H1 (cell line): ENCODE results near the gene DAPK1. TPM values are rescaled to one million over a fixed set of nuclear protein-coding genes. Genes with fewer than 3 reads are reported as not detected.

ENCODE experiments used
- CTCF ChIA-PET: fragments of 300-600 bp; sonication (Branson Sonifier 250); formaldehyde crosslinking; loops from one replicate; lab custom pipeline; 2021; ENCODE audit not compliant: partially characterized antibody; lab: Charles Lee
- POLR2A ChIA-PET: fragments of 300-600 bp; sonication (Branson Sonifier 250); formaldehyde crosslinking; loops from one replicate; lab custom pipeline; 2021; ENCODE audit warnings: inconsistent platforms; ENCODE audit not compliant: partially characterized antibody; lab: Charles Lee
- DNase-seq, 2 experiments: peaks; one replicate each; pipeline versions ENCODE4 v3.0.0 to v3.0.0-alpha.2; 2010 to 2022; ENCODE audit warnings: low spot score in 2 of 2, low read depth in 1 of 2, mixed read lengths in 1 of 2
- FAIRE-seq: peaks from 2 replicates; lab custom pipeline; 2011; peaks lifted over from hg19 to GRCh38; lab: Jason Lieb, UNC
- H2AFZ ChIP-seq: 2 replicates; pipeline ENCODE4 v1.8.1; 2012; ENCODE audit warnings: low read length, inconsistent platforms
- H2AK5ac ChIP-seq: 2 replicates; pipeline ENCODE4 v1.6.1; 2013; ENCODE audit warnings: low read depth, low read length
- H2BK120ac ChIP-seq: replicated peaks from 2 replicates; pipeline ENCODE3; 2013; ENCODE audit warnings: low read depth, low read length, inconsistent platforms
- H2BK12ac ChIP-seq: 2 replicates; pipeline ENCODE4 v1.6.1; 2013; ENCODE audit warnings: low read depth, low read length
- H2BK15ac ChIP-seq: 2 replicates; pipeline ENCODE4 v1.6.1; 2013; ENCODE audit warnings: low read length
- H2BK20ac ChIP-seq: 2 replicates; pipeline ENCODE4 v1.6.1; 2013; ENCODE audit warnings: low read length
- H2BK5ac ChIP-seq: 2 replicates; pipeline ENCODE4 v1.6.1; 2013; ENCODE audit warnings: low read depth, low read length
- H3K14ac ChIP-seq: 2 replicates; pipeline ENCODE4 v1.6.1; 2013; ENCODE audit warnings: inconsistent platforms; ENCODE audit not compliant: insufficient read length
- H3K18ac ChIP-seq: 2 replicates; pipeline ENCODE4 v1.6.1; 2013; ENCODE audit warnings: low read length; ENCODE audit errors: extremely low read depth
- H3K23ac ChIP-seq: 2 replicates; pipeline ENCODE4 v1.6.1; 2013; ENCODE audit warnings: inconsistent platforms; ENCODE audit not compliant: insufficient read length
- H3K23me2 ChIP-seq: 2 replicates; pipeline ENCODE4 v1.6.1; 2013; ENCODE audit warnings: low read depth, low read length
- H3K27ac ChIP-seq: 2 replicates; pipeline ENCODE4 v1.6.1; 2011; ENCODE audit warnings: low read depth, low read length, inconsistent platforms
- H3K27me3 ChIP-seq, 4 experiments: replicated peaks in 1 of 4; 1 replicate in 1 of 4; 2 replicates in 3 of 4; pipeline versions ENCODE4 v1.6.1 to v1.8.1; 2011 to 2013; ENCODE audit warnings: low read length in 3 of 4, mild to moderate bottlenecking in 3 of 4, inconsistent platforms in 2 of 4, mixed read lengths in 2 of 4, moderate library complexity in 1 of 4; ENCODE audit not compliant: control insufficient read depth in 3 of 4, insufficient read depth in 3 of 4; ENCODE audit errors: extremely low read depth in 1 of 4
- H3K36me3 ChIP-seq, 4 experiments: 2 replicates each; pipeline versions ENCODE4 v1.6.1 to v1.8.1; 2011 to 2013; ENCODE audit warnings: mild to moderate bottlenecking in 4 of 4, low read length in 3 of 4, moderate library complexity in 2 of 4, control low read depth in 1 of 4, inconsistent platforms in 1 of 4; ENCODE audit not compliant: insufficient read depth in 4 of 4, control insufficient read depth in 2 of 4
- H3K4ac ChIP-seq: replicated peaks from 2 replicates; pipeline ENCODE3; 2013; ENCODE audit warnings: low read length, low read depth, mixed read lengths, inconsistent platforms; ENCODE audit not compliant: insufficient read length
- H3K4me1 ChIP-seq, 4 experiments: replicated peaks in 1 of 4; 1 replicate in 1 of 4; 2 replicates in 3 of 4; pipeline versions ENCODE4 v1.6.1 to v1.8.1; 2011 to 2013; ENCODE audit warnings: low read length in 3 of 4, inconsistent platforms in 2 of 4, mixed read lengths in 1 of 4; ENCODE audit not compliant: insufficient read depth in 4 of 4, control insufficient read depth in 3 of 4
- H3K4me2 ChIP-seq, 2 experiments: 2 replicates each; pipeline versions ENCODE4 v1.6.1 to v1.8.1; 2011 to 2013; ENCODE audit warnings: low read depth in 2 of 2, low read length in 2 of 2, control low read depth in 1 of 2, inconsistent platforms in 1 of 2, mild to moderate bottlenecking in 1 of 2; ENCODE audit not compliant: insufficient read depth in 1 of 2
- H3K4me3 ChIP-seq, 4 experiments: fragments of 200-600, 300-600 bp in 1 of 4; sonication (generic), shearing (Covaris generic), sonication (Bioruptor Twin) in 1 of 4; 2 replicates each; pipeline versions ENCODE4 v1.5.1 to v1.8.1; 2011 to 2016; ENCODE audit warnings: low read length in 4 of 4, low read depth in 3 of 4, control low read depth in 2 of 4, inconsistent platforms in 2 of 4, mild to moderate bottlenecking in 2 of 4, mixed read lengths in 1 of 4, moderate library complexity in 1 of 4; ENCODE audit not compliant: insufficient read depth in 2 of 4; ENCODE audit errors: extremely low read depth in 1 of 4
- H3K56ac ChIP-seq: replicated peaks from 2 replicates; pipeline ENCODE3; 2013; ENCODE audit warnings: low read depth, mild to moderate bottlenecking, mixed read lengths, low read length, inconsistent platforms; ENCODE audit not compliant: insufficient read length
- H3K79me1 ChIP-seq: 2 replicates; pipeline ENCODE4 v1.6.1; 2013; ENCODE audit warnings: low read depth, low read length, control low read depth
- H3K79me2 ChIP-seq, 2 experiments: 2 replicates each; pipeline versions ENCODE4 v1.6.1 to v1.8.1; 2012 to 2013; ENCODE audit warnings: low read length in 2 of 2, mild to moderate bottlenecking in 2 of 2, inconsistent platforms in 1 of 2; ENCODE audit not compliant: insufficient read depth in 2 of 2, control insufficient read depth in 1 of 2
- H3K9ac ChIP-seq, 4 experiments: replicated peaks in 1 of 4; 1 replicate in 1 of 4; 2 replicates in 3 of 4; pipeline versions ENCODE4 v1.6.1 to v1.8.1; 2011 to 2013; ENCODE audit warnings: low read depth in 3 of 4, low read length in 3 of 4, control low read depth in 2 of 4, mild to moderate bottlenecking in 2 of 4, moderate library complexity in 2 of 4, inconsistent platforms in 1 of 4; ENCODE audit errors: extremely low read depth in 1 of 4
- H3K9me3 ChIP-seq, 2 experiments: 2 replicates each; pipeline versions ENCODE4 v1.6.1 to v1.8.1; 2012 to 2013; ENCODE audit warnings: mild to moderate bottlenecking in 2 of 2, moderate library complexity in 2 of 2, control low read depth in 1 of 2, inconsistent platforms in 1 of 2, low read depth in 1 of 2, low read length in 1 of 2, mixed read lengths in 1 of 2; ENCODE audit not compliant: insufficient read depth in 2 of 2
- H4K20me1 ChIP-seq, 2 experiments: replicated peaks in 1 of 2; 2 replicates each; pipeline versions ENCODE3 to v1.8.1; 2011 to 2013; ENCODE audit warnings: inconsistent platforms in 2 of 2, low read length in 2 of 2, mild to moderate bottlenecking in 1 of 2; ENCODE audit not compliant: insufficient read depth in 2 of 2, control insufficient read depth in 1 of 2
- H4K5ac ChIP-seq: 2 replicates; pipeline ENCODE4 v1.6.1; 2013; ENCODE audit warnings: low read length, low read depth, mixed read lengths, inconsistent platforms; ENCODE audit not compliant: insufficient read length
- H4K8ac ChIP-seq: 2 replicates; pipeline ENCODE4 v1.8.0; 2013; ENCODE audit warnings: mild to moderate bottlenecking, moderate library complexity, low read length, inconsistent platforms; ENCODE audit not compliant: insufficient read depth; ENCODE audit errors: extremely low read depth
- H4K91ac ChIP-seq: replicated peaks from 2 replicates; pipeline ENCODE3; 2013; ENCODE audit warnings: low read length, mixed read lengths, inconsistent platforms; ENCODE audit not compliant: insufficient read length
- CBX8 ChIP-seq: fragments of 300-800, 300-1000 bp; sonication (generic); IDR thresholded peaks from 2 replicates; pipeline ENCODE4 v1.7.1; 2016; ENCODE audit warnings: low read depth, low read length, borderline replicate concordance
- TCF12 ChIP-seq: IDR thresholded peaks from 2 replicates; pipeline ENCODE4 v1.6.1; 2011; ENCODE audit warnings: low read depth, mild to moderate bottlenecking, low read length
- WGBS, 2 experiments: shearing (Covaris generic) in 1 of 2; methylation state at CpG; one replicate each; pipeline versions ENCODE4 v1.1.6 to v1.1.7; 2013 to 2015; ENCODE audit warnings: low lambda C conversion rate in 2 of 2, mixed read lengths in 2 of 2, inconsistent platforms in 1 of 2, low coverage in 1 of 2, missing lambda C conversion rate in 1 of 2; ENCODE audit not compliant: insufficient replicate concordance in 2 of 2, insufficient coverage in 1 of 2, insufficient read length in 1 of 2; ENCODE audit errors: extremely low coverage in 1 of 2, missing lambda C conversion rate in 1 of 2; 5-methylcytosine and 5-hydroxymethylcytosine counted together
- polyA plus RNA-seq, 7 experiments: library from polyadenylated mRNA; depleted of rRNA in 3 of 7; stranded (reverse) in 5 of 7; unstranded in 2 of 7; fragments of >200 nt in 5 of 7; fragments of 200-250 nt in 2 of 7; gene quantifications; 1 replicate in 5 of 7; 2 replicates in 1 of 7; 4 replicates in 1 of 7; pipeline versions ENCODE4 v1.2.1 to v1.2.3, GENCODE V29; 2011 to 2013; ENCODE audit warnings: missing spikeins in 2 of 7, mixed read lengths in 2 of 7
- total RNA-seq: library from RNA; stranded (reverse); fragmentation: NEBNext Ultra II Directional; extraction: Animal tissue kit (Norgen Biotek cat#: 25700); gene quantifications from 2 replicates; pipeline ENCODE4 v1.2.1, GENCODE V29; 2021

The DAPK1 gene
- total and polyA plus RNA-seq, 2 of the 8 experiments (the other 6 are each of a cell fraction or from before 2014, with no cell fraction given), result 62.4 to 131 TPM

DNA sequence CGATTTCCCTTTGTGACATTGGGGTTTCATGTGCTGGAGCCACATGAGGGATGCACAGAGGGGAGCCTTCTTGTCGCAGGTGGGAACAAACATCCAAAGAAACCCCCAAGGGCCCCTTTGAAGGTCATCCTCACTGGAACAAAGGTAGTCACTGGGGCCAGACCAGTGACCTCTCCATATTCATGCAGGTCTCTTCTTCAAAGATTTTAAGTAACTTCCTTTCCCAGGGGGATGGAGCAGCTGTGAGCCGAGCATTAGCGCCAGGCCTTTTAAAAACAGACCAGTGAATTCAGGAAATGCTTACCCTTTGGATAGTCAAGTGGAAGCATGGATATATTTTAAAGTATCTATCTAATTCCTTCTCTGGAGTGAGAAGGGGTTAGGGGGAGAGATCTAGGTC is 33.0 kb downstream of the DAPK1 start:
- H3K36me3 ChIP-seq, result no peaks in the 10 kb centered on the region
- no peaks in the 10 kb centered on the region for H3K27me3 ChIP-seq
- no peak overlapping the region for H3K14ac ChIP-seq
- no peaks in the 10 kb centered on the region for H3K9me3 ChIP-seq
- H3K9ac ChIP-seq, result no peak overlapping the region
- H3K18ac ChIP-seq, result no peak overlapping the region
- H2BK15ac ChIP-seq, result no peak overlapping the region
- H2BK20ac ChIP-seq, result no peak overlapping the region
- ChIA-PET POLR2A (interaction anchor here (1.3 to 1.9 kb wide), 2 partner anchors 8 to 10 kb away, joined by 4 to 6 read pairs; no protein-coding TSS in a partner anchor), CTCF (interaction anchor here (1.6 kb wide), 2 partner anchors 9 to 15 kb away, joined by 3 to 4 read pairs; no protein-coding TSS in a partner anchor)
- H4K20me1 ChIP-seq, result peaks cover 10 to 18% of the 10 kb centered on the region in 2 experiments
- no peak overlapping the region for H4K5ac ChIP-seq
- peaks cover 8 to 19% (median 14%) of the 10 kb centered on the region in 4 experiments; a peak in 6 of 7 replicates for H3K4me1 ChIP-seq
- H2AFZ ChIP-seq, result no peak overlapping the region
- H3K23me2 ChIP-seq, result no peaks in the 10 kb centered on the region
- peak overlapping the region in 1 of 4 experiments; percentile 0; a peak in 1 of 8 replicates for H3K4me3 ChIP-seq
- no peak overlapping the region for H3K23ac ChIP-seq
- H3K27ac ChIP-seq, result no peak overlapping the region
- peak overlapping the region; percentile 20 to 23; a peak in 1 of 4 replicates for H3K4me2 ChIP-seq
- peaks cover 7% of the 10 kb centered on the region for H3K79me1 ChIP-seq
- no peak overlapping the region for H4K8ac ChIP-seq
- H2BK12ac ChIP-seq, result no peak overlapping the region
- no peak overlapping the region for H3K56ac ChIP-seq
- H4K91ac ChIP-seq, result no peak overlapping the region
- no peak overlapping the region for H2BK120ac ChIP-seq
- peaks cover 5 to 83% of the 10 kb centered on the region in 2 experiments; a peak in 3 of 4 replicates for H3K79me2 ChIP-seq
- WGBS, 2 experiments, result 38% methylated on average over 4 of the region's 4 CpGs; no CpG with 5 or more reads in 1 of the 2 experiments
- no peak overlapping the region for H3K4ac ChIP-seq
- H2BK5ac ChIP-seq, result 0 out of 2 replicates have a peak overlapping the region, but pooled peaks have one; percentile 36
- FAIRE-seq, result no peak
- DNase-seq, result no peak
- no peak overlapping the region for H2AK5ac ChIP-seq
- TF ChIP-seq TCF12 (0 out of 2 replicates have a peak, but pooled peaks have one; percentile 3), CBX8 (no peak)
